Ishikawa (cell line): ENCODE results near the gene UTS2R.

ENCODE experiments used
- CEBPB ChIP-seq: IDR thresholded peaks from 2 replicates; pipeline ENCODE4 v1.6.1; 2012
- CREB1 ChIP-seq: IDR thresholded peaks from 2 replicates; pipeline ENCODE4 v1.6.1; 2012; ENCODE audit warnings: low read depth
- EGR1 ChIP-seq: IDR thresholded peaks from 2 replicates; pipeline ENCODE4 v1.6.1; 2012
- EP300 ChIP-seq: IDR thresholded peaks from 2 replicates; pipeline ENCODE4 v1.6.1; 2012; ENCODE audit warnings: borderline replicate concordance
- FOXM1 ChIP-seq: IDR thresholded peaks from 2 replicates; pipeline ENCODE4 v1.6.1; 2012; ENCODE audit warnings: low read depth, borderline replicate concordance
- NFIC ChIP-seq: IDR thresholded peaks from 2 replicates; pipeline ENCODE4 v1.6.1; 2012
- RAD21 ChIP-seq: IDR thresholded peaks from 2 replicates; pipeline ENCODE4 v1.6.1; 2012; ENCODE audit warnings: low read depth
- TAF1 ChIP-seq: IDR thresholded peaks from 2 replicates; pipeline ENCODE4 v1.6.1; 2012; ENCODE audit warnings: low read depth, mild to moderate bottlenecking
- TCF12 ChIP-seq: IDR thresholded peaks from 2 replicates; pipeline ENCODE4 v1.6.1; 2012; ENCODE audit warnings: low read depth
- TEAD4 ChIP-seq: IDR thresholded peaks from 2 replicates; pipeline ENCODE4 v1.6.1; 2012
- YY1 ChIP-seq: IDR thresholded peaks from 2 replicates; pipeline ENCODE4 v1.6.1; 2012; ENCODE audit warnings: low read depth
- ZBTB7A ChIP-seq: IDR thresholded peaks from 2 replicates; pipeline ENCODE4 v1.6.1; 2012; ENCODE audit warnings: low read depth
- TF ChIP-seq, protein P1 (sequence below): IDR thresholded peaks from 2 replicates; pipeline ENCODE4 v1.6.1; 2012; ENCODE audit warnings: low read depth, mild to moderate bottlenecking
- TF ChIP-seq, protein P2 (sequence below): IDR thresholded peaks from 2 replicates; pipeline ENCODE4 v1.6.1; 2012
- TF ChIP-seq, protein P3 (sequence below): IDR thresholded peaks from 2 replicates; pipeline ENCODE4 v1.6.1; 2012

Gene UTS2R

DNA sequence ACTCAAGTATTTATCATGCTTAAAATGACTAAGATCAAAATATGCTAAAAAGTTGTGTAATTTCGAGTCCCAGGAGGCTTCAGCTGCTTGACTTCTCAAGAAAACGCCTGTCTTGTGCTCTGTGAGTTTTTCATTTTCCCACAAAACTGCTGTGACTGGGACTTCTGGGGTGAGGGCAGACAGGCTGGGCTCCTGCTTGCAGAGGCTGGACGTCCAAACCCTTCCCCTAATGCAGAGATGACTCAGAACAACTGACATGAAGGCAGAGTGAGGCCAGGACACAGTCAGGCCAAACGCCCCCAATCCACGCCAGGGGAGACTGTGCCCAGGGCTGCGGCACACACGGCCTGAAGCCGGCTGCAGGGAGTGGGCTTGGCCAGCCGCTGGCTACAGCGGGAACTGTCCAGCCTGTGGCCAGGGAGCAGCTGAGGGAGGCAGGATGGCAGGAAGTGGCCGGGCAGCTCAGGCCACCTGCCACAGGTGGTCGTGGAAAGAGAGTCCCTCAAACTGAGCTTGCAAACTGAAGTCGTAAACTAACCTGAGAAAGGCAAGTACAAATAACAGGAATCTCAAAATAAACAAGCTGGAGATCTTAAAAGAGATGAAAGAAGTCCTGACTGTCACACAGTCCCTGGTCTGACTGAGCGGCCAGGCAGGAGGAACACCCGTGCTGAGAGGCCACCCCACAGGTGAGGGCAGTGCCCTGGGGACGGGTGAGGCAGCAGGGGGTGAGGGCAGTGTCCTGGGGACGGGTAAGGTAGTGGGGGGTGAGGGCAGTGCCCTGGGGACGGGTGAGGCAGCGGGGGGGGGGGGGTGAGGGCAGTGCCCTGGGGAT, 25.3 kb downstream of the UTS2R start:
- TF ChIP-seq YY1 = no peak
- TF ChIP-seq, protein P1, sequence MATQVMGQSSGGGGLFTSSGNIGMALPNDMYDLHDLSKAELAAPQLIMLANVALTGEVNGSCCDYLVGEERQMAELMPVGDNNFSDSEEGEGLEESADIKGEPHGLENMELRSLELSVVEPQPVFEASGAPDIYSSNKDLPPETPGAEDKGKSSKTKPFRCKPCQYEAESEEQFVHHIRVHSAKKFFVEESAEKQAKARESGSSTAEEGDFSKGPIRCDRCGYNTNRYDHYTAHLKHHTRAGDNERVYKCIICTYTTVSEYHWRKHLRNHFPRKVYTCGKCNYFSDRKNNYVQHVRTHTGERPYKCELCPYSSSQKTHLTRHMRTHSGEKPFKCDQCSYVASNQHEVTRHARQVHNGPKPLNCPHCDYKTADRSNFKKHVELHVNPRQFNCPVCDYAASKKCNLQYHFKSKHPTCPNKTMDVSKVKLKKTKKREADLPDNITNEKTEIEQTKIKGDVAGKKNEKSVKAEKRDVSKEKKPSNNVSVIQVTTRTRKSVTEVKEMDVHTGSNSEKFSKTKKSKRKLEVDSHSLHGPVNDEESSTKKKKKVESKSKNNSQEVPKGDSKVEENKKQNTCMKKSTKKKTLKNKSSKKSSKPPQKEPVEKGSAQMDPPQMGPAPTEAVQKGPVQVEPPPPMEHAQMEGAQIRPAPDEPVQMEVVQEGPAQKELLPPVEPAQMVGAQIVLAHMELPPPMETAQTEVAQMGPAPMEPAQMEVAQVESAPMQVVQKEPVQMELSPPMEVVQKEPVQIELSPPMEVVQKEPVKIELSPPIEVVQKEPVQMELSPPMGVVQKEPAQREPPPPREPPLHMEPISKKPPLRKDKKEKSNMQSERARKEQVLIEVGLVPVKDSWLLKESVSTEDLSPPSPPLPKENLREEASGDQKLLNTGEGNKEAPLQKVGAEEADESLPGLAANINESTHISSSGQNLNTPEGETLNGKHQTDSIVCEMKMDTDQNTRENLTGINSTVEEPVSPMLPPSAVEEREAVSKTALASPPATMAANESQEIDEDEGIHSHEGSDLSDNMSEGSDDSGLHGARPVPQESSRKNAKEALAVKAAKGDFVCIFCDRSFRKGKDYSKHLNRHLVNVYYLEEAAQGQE = peak; percentile 77
- TF ChIP-seq NFIC = no peak
- no peak for TF ChIP-seq CEBPB
- no peak for TF ChIP-seq ZBTB7A

DNA sequence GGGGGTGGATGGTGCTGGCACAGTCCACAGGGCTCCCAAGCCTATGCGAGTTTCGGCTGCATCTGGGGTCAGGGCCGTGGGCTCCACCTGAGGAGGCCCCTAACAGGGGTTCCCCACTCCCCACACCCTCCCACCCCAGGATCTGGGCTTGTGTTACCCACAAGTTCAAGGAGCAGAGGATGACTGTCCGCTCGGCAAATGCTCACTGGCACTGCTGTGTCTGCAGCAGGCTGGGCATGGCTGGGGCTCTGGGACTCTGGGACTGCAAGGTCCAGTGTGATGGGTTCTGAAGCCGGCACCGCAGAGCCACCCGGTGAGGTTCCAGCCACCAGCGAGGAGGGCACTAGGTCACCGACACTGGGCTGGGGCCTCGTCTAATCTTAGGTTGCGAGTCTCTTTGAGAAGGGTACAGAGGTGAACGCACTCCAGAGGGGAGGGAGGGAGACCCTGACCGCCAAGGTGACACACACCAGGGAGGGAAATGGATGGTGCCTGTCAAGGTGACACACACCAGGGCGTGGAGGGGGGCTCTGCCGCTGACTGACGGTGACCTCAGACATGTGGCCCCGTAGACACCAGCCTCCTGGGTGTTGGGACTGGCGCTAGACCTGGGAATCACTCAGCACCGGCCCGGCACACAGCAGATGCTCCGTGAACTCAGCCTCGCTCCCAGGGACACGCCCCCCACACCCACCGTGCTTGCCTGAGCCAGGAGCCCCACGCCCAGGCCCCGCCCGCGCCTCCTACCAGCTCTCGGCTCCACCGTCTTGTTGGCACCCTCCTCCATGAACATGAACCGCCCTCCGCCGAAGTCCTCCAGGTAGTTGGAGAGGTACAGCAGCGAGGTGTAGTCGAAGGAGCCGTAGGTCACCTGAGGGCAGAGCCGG, 26.1 kb downstream of the UTS2R start:
- TF ChIP-seq CREB1 = no peak
- no peak for TF ChIP-seq TCF12
- no peak for TF ChIP-seq NFIC
- no peak for TF ChIP-seq TAF1
- TF ChIP-seq YY1 = no peak
- TF ChIP-seq, protein P2, sequence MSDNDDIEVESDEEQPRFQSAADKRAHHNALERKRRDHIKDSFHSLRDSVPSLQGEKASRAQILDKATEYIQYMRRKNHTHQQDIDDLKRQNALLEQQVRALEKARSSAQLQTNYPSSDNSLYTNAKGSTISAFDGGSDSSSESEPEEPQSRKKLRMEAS = no peak
- TF ChIP-seq, protein P1 = no peak
- TF ChIP-seq ZBTB7A = no peak
- TF ChIP-seq EP300 = no peak
- TF ChIP-seq RAD21 = no peak
- TF ChIP-seq EGR1 = no peak
- no peak for TF ChIP-seq CEBPB

DNA sequence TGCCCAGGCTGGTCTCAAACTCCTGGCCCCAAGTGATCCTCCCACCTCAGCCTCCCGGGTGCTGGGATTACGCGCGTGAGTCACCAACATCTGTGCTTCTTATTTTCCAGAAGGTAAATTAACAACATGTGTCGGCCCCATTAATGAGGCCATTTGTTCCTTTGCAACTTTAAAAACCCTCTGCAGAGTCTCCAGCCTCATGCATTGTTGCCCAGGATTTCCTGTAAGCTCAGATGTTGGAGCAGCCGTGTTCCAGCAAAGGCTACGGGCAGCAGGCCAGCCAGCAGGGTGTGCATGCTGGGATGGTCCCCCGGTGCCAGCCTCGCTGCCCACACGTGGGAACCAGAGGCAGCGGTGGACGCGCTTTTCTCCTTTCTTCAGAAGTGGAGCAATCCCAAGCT, 27.5 kb downstream of the UTS2R start:
- TF ChIP-seq NFIC (peak; percentile 83), FOXM1 (no peak), EGR1 (0 out of 2 replicates have a peak, but pooled peaks have one; percentile 9), RAD21 (no peak), YY1 (no peak), TEAD4 (0 out of 2 replicates have a peak, but pooled peaks have one; percentile 26), TCF12 (no peak; the same call in 1 of the 2 replicates), ZBTB7A (no peak), CREB1 (no peak), EP300 (peak; percentile 50; the same call in 1 of the 2 replicates), TAF1 (no peak), CEBPB (no peak)
- TF ChIP-seq, protein P3, sequence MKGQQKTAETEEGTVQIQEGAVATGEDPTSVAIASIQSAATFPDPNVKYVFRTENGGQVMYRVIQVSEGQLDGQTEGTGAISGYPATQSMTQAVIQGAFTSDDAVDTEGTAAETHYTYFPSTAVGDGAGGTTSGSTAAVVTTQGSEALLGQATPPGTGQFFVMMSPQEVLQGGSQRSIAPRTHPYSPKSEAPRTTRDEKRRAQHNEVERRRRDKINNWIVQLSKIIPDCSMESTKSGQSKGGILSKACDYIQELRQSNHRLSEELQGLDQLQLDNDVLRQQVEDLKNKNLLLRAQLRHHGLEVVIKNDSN = 0 out of 2 replicates have a peak, but pooled peaks have one; percentile 4
- TF ChIP-seq, protein P1 = no peak
- TF ChIP-seq, protein P2 = peak; percentile 84

DNA sequence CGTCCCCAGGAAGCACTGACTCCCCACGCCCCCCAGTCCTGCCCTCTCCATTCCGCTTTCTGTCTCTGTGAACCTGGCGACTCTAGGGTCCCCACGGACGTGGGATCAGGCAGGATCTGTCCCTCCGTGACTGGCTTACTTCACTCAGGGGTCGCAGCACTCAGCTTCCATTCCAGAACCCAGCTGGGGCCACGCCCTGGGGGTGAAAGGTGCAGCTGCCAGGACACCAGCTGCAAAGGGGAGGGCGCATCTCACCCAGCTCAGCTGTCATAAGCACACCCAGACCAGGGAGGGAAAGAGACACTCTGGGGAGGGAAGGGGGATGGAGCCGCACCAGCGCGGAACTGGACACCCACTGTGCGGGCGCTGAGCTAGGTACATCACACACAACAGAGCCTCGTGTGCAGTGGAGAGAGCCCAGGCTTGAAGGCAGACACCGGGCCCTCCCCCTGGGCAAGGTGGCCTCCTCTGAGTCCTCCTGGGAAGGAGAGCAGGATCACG, 28.1 kb downstream of the UTS2R start:
- no peak for TF ChIP-seq ZBTB7A
- TF ChIP-seq, protein P3 = no peak
- TF ChIP-seq EGR1 = no peak
- no peak for TF ChIP-seq TAF1
- peak; percentile 71 for TF ChIP-seq TCF12
- no peak for TF ChIP-seq CEBPB
- no peak for TF ChIP-seq YY1
- TF ChIP-seq, protein P1 = no peak
- TF ChIP-seq, protein P2 = no peak
- TF ChIP-seq EP300 = 0 out of 2 replicates have a peak, but pooled peaks have one; percentile 48
- no peak for TF ChIP-seq RAD21
- TF ChIP-seq FOXM1 = no peak
